ENCODE measurements around the gene TENT4A.

DNA sequence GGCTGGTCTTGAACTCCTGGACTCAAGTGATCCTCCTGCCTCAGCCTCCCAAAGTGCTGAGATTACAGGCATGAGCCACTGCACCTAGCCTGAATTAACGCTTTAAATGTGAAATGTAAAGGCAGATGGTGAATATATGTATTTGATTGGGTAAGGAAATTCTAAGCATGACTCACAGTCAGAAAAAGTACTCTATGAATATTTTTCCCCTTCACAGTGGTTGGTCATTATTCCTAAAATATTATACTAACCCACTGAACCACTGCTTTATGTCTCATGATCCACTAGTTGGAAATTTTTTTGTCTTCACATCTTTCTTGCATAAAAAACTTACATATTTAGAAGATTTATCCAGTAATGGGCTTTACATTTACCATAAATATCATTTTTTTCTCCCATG is 14.5 kb upstream of the TENT4A start:
- TF ChIP-seq, protein P1, sequence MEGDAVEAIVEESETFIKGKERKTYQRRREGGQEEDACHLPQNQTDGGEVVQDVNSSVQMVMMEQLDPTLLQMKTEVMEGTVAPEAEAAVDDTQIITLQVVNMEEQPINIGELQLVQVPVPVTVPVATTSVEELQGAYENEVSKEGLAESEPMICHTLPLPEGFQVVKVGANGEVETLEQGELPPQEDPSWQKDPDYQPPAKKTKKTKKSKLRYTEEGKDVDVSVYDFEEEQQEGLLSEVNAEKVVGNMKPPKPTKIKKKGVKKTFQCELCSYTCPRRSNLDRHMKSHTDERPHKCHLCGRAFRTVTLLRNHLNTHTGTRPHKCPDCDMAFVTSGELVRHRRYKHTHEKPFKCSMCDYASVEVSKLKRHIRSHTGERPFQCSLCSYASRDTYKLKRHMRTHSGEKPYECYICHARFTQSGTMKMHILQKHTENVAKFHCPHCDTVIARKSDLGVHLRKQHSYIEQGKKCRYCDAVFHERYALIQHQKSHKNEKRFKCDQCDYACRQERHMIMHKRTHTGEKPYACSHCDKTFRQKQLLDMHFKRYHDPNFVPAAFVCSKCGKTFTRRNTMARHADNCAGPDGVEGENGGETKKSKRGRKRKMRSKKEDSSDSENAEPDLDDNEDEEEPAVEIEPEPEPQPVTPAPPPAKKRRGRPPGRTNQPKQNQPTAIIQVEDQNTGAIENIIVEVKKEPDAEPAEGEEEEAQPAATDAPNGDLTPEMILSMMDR (IDR thresholded peaks at IDR 0.05; ENCODE audit: low read depth, low read length), result no peak
- TF ChIP-seq POLR2A (IDR thresholded peaks at IDR 0.05; ENCODE audit: extremely low read depth, insufficient read length) (no peak), MYC (IDR thresholded peaks at IDR 0.05; ENCODE audit: low read depth, low read length) (no peak)
- TF ChIP-seq, protein P2, sequence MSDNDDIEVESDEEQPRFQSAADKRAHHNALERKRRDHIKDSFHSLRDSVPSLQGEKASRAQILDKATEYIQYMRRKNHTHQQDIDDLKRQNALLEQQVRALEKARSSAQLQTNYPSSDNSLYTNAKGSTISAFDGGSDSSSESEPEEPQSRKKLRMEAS (IDR thresholded peaks at IDR 0.05; ENCODE audit: low read depth, low read length), result no peak

All from NB4 (cell line).